Neural progenitor cell (in vitro differentiated cells): ENCODE data around the gene TNFRSF19.

Experiments used
- EZH2 ChIP-seq: fragments of 200-600 bp; sonication (generic); IDR thresholded peaks from 2 replicates; pipeline ENCODE4 v1.6.1; 2017; ENCODE audit warnings: antibody characterized with exemption, mild to moderate bottlenecking, moderate library complexity
- EZH2phosphoT487 ChIP-seq: fragments of 200-600 bp; sonication (generic); IDR thresholded peaks from 2 replicates; pipeline ENCODE4 v1.6.1; 2017; ENCODE audit warnings: antibody characterized with exemption
- TF ChIP-seq, protein P1 (sequence below): fragments of 200-600 bp; sonication (generic); IDR thresholded peaks from 2 replicates; pipeline ENCODE4 v1.5.1; 2017; ENCODE audit warnings: antibody characterized with exemption, mild to moderate bottlenecking

DNA sequence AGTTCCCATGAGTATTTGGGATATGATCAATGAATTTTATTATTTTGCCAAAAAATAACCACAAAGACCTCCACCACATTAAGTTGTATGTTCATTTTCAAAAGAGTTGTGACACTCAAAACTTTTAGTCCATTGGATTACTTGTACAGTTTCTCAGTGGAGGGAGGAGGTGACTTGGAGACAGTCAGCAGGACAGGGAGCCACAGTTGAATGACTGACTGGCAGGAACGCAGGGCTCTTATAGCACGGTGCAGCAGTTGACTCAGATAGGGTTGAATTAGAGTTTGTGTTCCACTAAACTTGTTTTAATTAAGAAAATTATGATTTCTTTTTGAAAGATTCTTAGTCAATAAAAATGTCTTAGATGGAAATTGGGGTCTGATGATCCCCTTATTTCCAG lies 42.5 kb downstream of the TNFRSF19 start:
- TF ChIP-seq, protein P1, sequence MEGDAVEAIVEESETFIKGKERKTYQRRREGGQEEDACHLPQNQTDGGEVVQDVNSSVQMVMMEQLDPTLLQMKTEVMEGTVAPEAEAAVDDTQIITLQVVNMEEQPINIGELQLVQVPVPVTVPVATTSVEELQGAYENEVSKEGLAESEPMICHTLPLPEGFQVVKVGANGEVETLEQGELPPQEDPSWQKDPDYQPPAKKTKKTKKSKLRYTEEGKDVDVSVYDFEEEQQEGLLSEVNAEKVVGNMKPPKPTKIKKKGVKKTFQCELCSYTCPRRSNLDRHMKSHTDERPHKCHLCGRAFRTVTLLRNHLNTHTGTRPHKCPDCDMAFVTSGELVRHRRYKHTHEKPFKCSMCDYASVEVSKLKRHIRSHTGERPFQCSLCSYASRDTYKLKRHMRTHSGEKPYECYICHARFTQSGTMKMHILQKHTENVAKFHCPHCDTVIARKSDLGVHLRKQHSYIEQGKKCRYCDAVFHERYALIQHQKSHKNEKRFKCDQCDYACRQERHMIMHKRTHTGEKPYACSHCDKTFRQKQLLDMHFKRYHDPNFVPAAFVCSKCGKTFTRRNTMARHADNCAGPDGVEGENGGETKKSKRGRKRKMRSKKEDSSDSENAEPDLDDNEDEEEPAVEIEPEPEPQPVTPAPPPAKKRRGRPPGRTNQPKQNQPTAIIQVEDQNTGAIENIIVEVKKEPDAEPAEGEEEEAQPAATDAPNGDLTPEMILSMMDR = no peak
- no peak for TF ChIP-seq EZH2phosphoT487
- no peak for TF ChIP-seq EZH2
